Loucy (cell line): Measurements from ENCODE around the gene PNMA8C.

Experiments
- H2AFZ ChIP-seq: fragments of 200-600 bp; sonication (generic); 2 replicates; pipeline ENCODE4 v1.6.0; 2016; ENCODE audit warnings: antibody characterized with exemption, mild to moderate bottlenecking, low read length, moderate library complexity
- H3F3A ChIP-seq: fragments of 200-600 bp; 2 replicates; pipeline ENCODE4 v1.6.0; 2016; ENCODE audit warnings: antibody characterized with exemption, low read depth, mild to moderate bottlenecking
- H3K27me3 ChIP-seq: fragments of 200-600 bp; sonication (generic); 2 replicates; pipeline ENCODE4 v1.6.1; 2014; ENCODE audit warnings: low read length, mild to moderate bottlenecking; ENCODE audit not compliant: insufficient read depth, poor library complexity, severe bottlenecking
- H3K36me3 ChIP-seq: fragments of 200-600 bp; sonication (generic); 2 replicates; pipeline ENCODE4 v1.6.1; 2016; ENCODE audit warnings: low read length; ENCODE audit not compliant: insufficient read depth
- H3K4me1 ChIP-seq: fragments of 200-600 bp; sonication (generic); 2 replicates; pipeline ENCODE4 v1.5.1; 2014; ENCODE audit warnings: low read length, mild to moderate bottlenecking; ENCODE audit not compliant: insufficient read depth, poor library complexity, severe bottlenecking
- H3K4me2 ChIP-seq: fragments of 200-600 bp; sonication (generic); 2 replicates; pipeline ENCODE4 v1.6.0; 2014; ENCODE audit warnings: antibody characterized with exemption, low read length, low read depth, mild to moderate bottlenecking; ENCODE audit not compliant: poor library complexity, severe bottlenecking
- H3K4me3 ChIP-seq: fragments of 200-600 bp; sonication (generic); 2 replicates; pipeline ENCODE4 v1.5.1; 2014; ENCODE audit warnings: low read length, mild to moderate bottlenecking, mixed read lengths; ENCODE audit not compliant: poor library complexity, severe bottlenecking
- H3K79me2 ChIP-seq: fragments of 200-600 bp; sonication (generic); 2 replicates; pipeline ENCODE4 v1.6.1; 2014; ENCODE audit warnings: low read length; ENCODE audit not compliant: insufficient read depth
- H3K9ac ChIP-seq: fragments of 200-600 bp; sonication (generic); 2 replicates; pipeline ENCODE4 v1.6.0; 2014; ENCODE audit warnings: mild to moderate bottlenecking, low read depth, low read length, moderate library complexity; ENCODE audit not compliant: poor library complexity, severe bottlenecking
- H3K9me2 ChIP-seq: fragments of 200-600 bp; sonication (generic); replicated peaks from 2 replicates; pipeline ENCODE4 v1.6.1; 2016; ENCODE audit warnings: low read depth, low read length, mixed read lengths
- H3K9me3 ChIP-seq: fragments of 200-600 bp; sonication (generic); 2 replicates; pipeline ENCODE4 v1.6.1; 2014; ENCODE audit warnings: mild to moderate bottlenecking, antibody characterized with exemption, low read length, low read depth; ENCODE audit not compliant: insufficient read depth
- H4K20me1 ChIP-seq: fragments of 200-600 bp; sonication (generic); 2 replicates; pipeline ENCODE4 v1.6.0; 2014; ENCODE audit warnings: antibody characterized with exemption, low read length, mild to moderate bottlenecking; ENCODE audit not compliant: insufficient read depth, poor library complexity, severe bottlenecking
- CTCF ChIP-seq: fragments of 200-600 bp; sonication (generic); conservative IDR thresholded peaks from 2 replicates; pipeline ENCODE4 v1.5.1; 2014; ENCODE audit warnings: mild to moderate bottlenecking, antibody characterized with exemption, low read length
- EZH2phosphoT487 ChIP-seq: fragments of 200-600 bp; IDR thresholded peaks from 2 replicates; pipeline ENCODE4 v1.6.1; 2018; ENCODE audit warnings: antibody characterized with exemption, mild to moderate bottlenecking, moderate library complexity, borderline replicate concordance

Gene PNMA8C

GRCh38 chr19:46408664-46409039 lies 20.1 kb downstream of the PNMA8C start:
- no peak overlapping the region for H3K9ac ChIP-seq
- H3K9me2 ChIP-seq: no peaks in the 10 kb centered on the region
- no peaks in the 10 kb centered on the region for H3K79me2 ChIP-seq
- H3K27me3 ChIP-seq: no peaks in the 10 kb centered on the region
- TF ChIP-seq CTCF (no peak), EZH2phosphoT487 (no peak)
- H3K9me3 ChIP-seq: no peaks in the 10 kb centered on the region
- H3K4me1 ChIP-seq: no peaks in the 10 kb centered on the region
- peak overlapping the region; percentile 55; the same call in 1 of the 2 replicates for H2AFZ ChIP-seq
- H3K4me3 ChIP-seq: no peak overlapping the region
- H3K36me3 ChIP-seq: no peaks in the 10 kb centered on the region
- no peak overlapping the region for H3K4me2 ChIP-seq
- H3F3A ChIP-seq: no peaks in the 10 kb centered on the region
- no peaks in the 10 kb centered on the region for H4K20me1 ChIP-seq

- no peak overlapping the region for H3K9ac ChIP-seq
- H3K4me2 ChIP-seq: no peak overlapping the region
- TF ChIP-seq CTCF: no peak
- TF ChIP-seq EZH2phosphoT487: no peak
Observed at GRCh38 chr19:46407856-46408663, 20.7 kb downstream of the PNMA8C start.

GRCh38 chr19:46406976-46407375 lies 21.8 kb downstream of the PNMA8C start:
- no peak overlapping the region for H3K4me3 ChIP-seq
- H3K9me3 ChIP-seq: no peaks in the 10 kb centered on the region
- no peaks in the 10 kb centered on the region for H4K20me1 ChIP-seq
- no peaks in the 10 kb centered on the region for H3K27me3 ChIP-seq
- no peaks in the 10 kb centered on the region for H3K9me2 ChIP-seq
- TF ChIP-seq CTCF (no peak), EZH2phosphoT487 (no peak)
- H3K4me2 ChIP-seq: no peak overlapping the region
- H3K9ac ChIP-seq: no peak overlapping the region
- no peaks in the 10 kb centered on the region for H3K79me2 ChIP-seq
- no peaks in the 10 kb centered on the region for H3F3A ChIP-seq
- H3K36me3 ChIP-seq: no peaks in the 10 kb centered on the region
- H2AFZ ChIP-seq: no peak overlapping the region
- H3K4me1 ChIP-seq: no peaks in the 10 kb centered on the region

More at GRCh38 chr19:46407856-46408663, 20.7 kb downstream of the PNMA8C start:
- Histone ChIP-seq H3K4me1 (no peaks in the 10 kb centered on the region), H3K9me2 (no peaks in the 10 kb centered on the region), H3F3A (no peaks in the 10 kb centered on the region), H3K36me3 (no peaks in the 10 kb centered on the region), H3K79me2 (no peaks in the 10 kb centered on the region), H3K9me3 (no peaks in the 10 kb centered on the region), H3K27me3 (no peaks in the 10 kb centered on the region), H4K20me1 (no peaks in the 10 kb centered on the region), H3K4me3 (no peak overlapping the region), H2AFZ (peak overlapping the region; percentile 55; the same call in 1 of the 2 replicates)
